HG03097 (cell line): ENCODE data around the gene FOXG1.

ENCODE experiments used
- ATAC-seq: cut with Tn5 transposase; IDR thresholded peaks from one replicate; pipeline ENCODE4 v1.9.1; 2021; ENCODE audit not compliant: unreplicated experiment, low FRiP score

The FOXG1 gene

GRCh38 chr14:28766469-28766955 lies at the start of gene FOXG1:
FOXG1 (plus strand) TSS chr14:28766787; CDS start chr14:28767280, 493 bp downstream.
- no peak for ATAC-seq

- ATAC-seq = no peak
Observed at GRCh38 chr14:28719130-28719529, 47.5 kb upstream of the FOXG1 start.

GRCh38 chr14:28731358-28731757 lies 35.2 kb upstream of the FOXG1 start:
- ATAC-seq = no peak

GRCh38 chr14:28742171-28742846 lies 24.3 kb upstream of the FOXG1 start:
- ATAC-seq = no peak

- no peak for ATAC-seq
Observed at GRCh38 chr14:28744126-28744525, 22.5 kb upstream of the FOXG1 start.

- ATAC-seq = no peak
Observed at GRCh38 chr14:28745176-28745575, 21.4 kb upstream of the FOXG1 start.

- ATAC-seq = peak; percentile 56
Observed at GRCh38 chr14:28746247-28746646, 20.3 kb upstream of the FOXG1 start.

- no peak for ATAC-seq
Observed at GRCh38 chr14:28751467-28752058, 15.0 kb upstream of the FOXG1 start.

GRCh38 chr14:28754209-28754985 lies 12.2 kb upstream of the FOXG1 start:
- ATAC-seq = no peak

- ATAC-seq = no peak
Observed at GRCh38 chr14:28755198-28755815, 11.3 kb upstream of the FOXG1 start.

- no peak for ATAC-seq
Observed at GRCh38 chr14:28755884-28756268, 10.7 kb upstream of the FOXG1 start.

GRCh38 chr14:28756269-28756883 lies 10.2 kb upstream of the FOXG1 start:
- ATAC-seq = no peak

- ATAC-seq = no peak
Observed at GRCh38 chr14:28756884-28757570, 9.6 kb upstream of the FOXG1 start.

GRCh38 chr14:28757786-28758185 lies 8.8 kb upstream of the FOXG1 start:
- no peak for ATAC-seq

GRCh38 chr14:28758253-28758884 lies 8.2 kb upstream of the FOXG1 start:
- ATAC-seq = no peak

GRCh38 chr14:28758885-28759652 lies 7.5 kb upstream of the FOXG1 start:
- no peak for ATAC-seq

GRCh38 chr14:28759653-28760313 lies 6.8 kb upstream of the FOXG1 start:
- ATAC-seq = no peak

- no peak for ATAC-seq
Observed at GRCh38 chr14:28760431-28760996, 6.1 kb upstream of the FOXG1 start.
